Loucy (cell line): Measurements from ENCODE around the gene DAP.

Source experiments
- H2AFZ ChIP-seq: fragments of 200-600 bp; sonication (generic); 2 replicates; pipeline ENCODE4 v1.6.0; 2016; ENCODE audit warnings: antibody characterized with exemption, mild to moderate bottlenecking, low read length, moderate library complexity
- H3F3A ChIP-seq: fragments of 200-600 bp; 2 replicates; pipeline ENCODE4 v1.6.0; 2016; ENCODE audit warnings: antibody characterized with exemption, low read depth, mild to moderate bottlenecking
- H3K27me3 ChIP-seq: fragments of 200-600 bp; sonication (generic); 2 replicates; pipeline ENCODE4 v1.6.1; 2014; ENCODE audit warnings: low read length, mild to moderate bottlenecking; ENCODE audit not compliant: insufficient read depth, poor library complexity, severe bottlenecking
- H3K36me3 ChIP-seq: fragments of 200-600 bp; sonication (generic); 2 replicates; pipeline ENCODE4 v1.6.1; 2016; ENCODE audit warnings: low read length; ENCODE audit not compliant: insufficient read depth
- H3K4me1 ChIP-seq: fragments of 200-600 bp; sonication (generic); 2 replicates; pipeline ENCODE4 v1.5.1; 2014; ENCODE audit warnings: low read length, mild to moderate bottlenecking; ENCODE audit not compliant: insufficient read depth, poor library complexity, severe bottlenecking
- H3K4me2 ChIP-seq: fragments of 200-600 bp; sonication (generic); 2 replicates; pipeline ENCODE4 v1.6.0; 2014; ENCODE audit warnings: antibody characterized with exemption, low read length, low read depth, mild to moderate bottlenecking; ENCODE audit not compliant: poor library complexity, severe bottlenecking
- H3K4me3 ChIP-seq: fragments of 200-600 bp; sonication (generic); 2 replicates; pipeline ENCODE4 v1.5.1; 2014; ENCODE audit warnings: low read length, mild to moderate bottlenecking, mixed read lengths; ENCODE audit not compliant: poor library complexity, severe bottlenecking
- H3K79me2 ChIP-seq: fragments of 200-600 bp; sonication (generic); 2 replicates; pipeline ENCODE4 v1.6.1; 2014; ENCODE audit warnings: low read length; ENCODE audit not compliant: insufficient read depth
- H3K9ac ChIP-seq: fragments of 200-600 bp; sonication (generic); 2 replicates; pipeline ENCODE4 v1.6.0; 2014; ENCODE audit warnings: mild to moderate bottlenecking, low read depth, low read length, moderate library complexity; ENCODE audit not compliant: poor library complexity, severe bottlenecking
- H3K9me2 ChIP-seq: fragments of 200-600 bp; sonication (generic); replicated peaks from 2 replicates; pipeline ENCODE4 v1.6.1; 2016; ENCODE audit warnings: low read depth, low read length, mixed read lengths
- H3K9me3 ChIP-seq: fragments of 200-600 bp; sonication (generic); 2 replicates; pipeline ENCODE4 v1.6.1; 2014; ENCODE audit warnings: mild to moderate bottlenecking, antibody characterized with exemption, low read length, low read depth; ENCODE audit not compliant: insufficient read depth
- H4K20me1 ChIP-seq: fragments of 200-600 bp; sonication (generic); 2 replicates; pipeline ENCODE4 v1.6.0; 2014; ENCODE audit warnings: antibody characterized with exemption, low read length, mild to moderate bottlenecking; ENCODE audit not compliant: insufficient read depth, poor library complexity, severe bottlenecking
- CTCF ChIP-seq: fragments of 200-600 bp; sonication (generic); conservative IDR thresholded peaks from 2 replicates; pipeline ENCODE4 v1.5.1; 2014; ENCODE audit warnings: mild to moderate bottlenecking, antibody characterized with exemption, low read length
- EZH2phosphoT487 ChIP-seq: fragments of 200-600 bp; IDR thresholded peaks from 2 replicates; pipeline ENCODE4 v1.6.1; 2018; ENCODE audit warnings: antibody characterized with exemption, mild to moderate bottlenecking, moderate library complexity, borderline replicate concordance

The DAP gene

GRCh38 chr5:10800852-10801251, 39.8 kb upstream of the DAP start:
- TF ChIP-seq EZH2phosphoT487, result no peak
- TF ChIP-seq CTCF, result no peak
- no peak overlapping the region for H2AFZ ChIP-seq
- H3K9me3 ChIP-seq, result no peaks in the 10 kb centered on the region
- no peak overlapping the region for H3K9ac ChIP-seq
- no peak overlapping the region for H3K4me2 ChIP-seq
- H3K9me2 ChIP-seq, result no peaks in the 10 kb centered on the region
- H3K4me3 ChIP-seq, result no peak overlapping the region
- H3F3A ChIP-seq, result no peaks in the 10 kb centered on the region
- H4K20me1 ChIP-seq, result no peaks in the 10 kb centered on the region
- no peaks in the 10 kb centered on the region for H3K4me1 ChIP-seq
- no peaks in the 10 kb centered on the region for H3K79me2 ChIP-seq
- no peaks in the 10 kb centered on the region for H3K27me3 ChIP-seq
- no peaks in the 10 kb centered on the region for H3K36me3 ChIP-seq

- H3K4me3 ChIP-seq, result no peak overlapping the region
- no peaks in the 10 kb centered on the region for H3K36me3 ChIP-seq
Observed at GRCh38 chr5:10797261-10797660, 36.2 kb upstream of the DAP start.

GRCh38 chr5:10793785-10794184, 32.8 kb upstream of the DAP start:
- H3K9ac ChIP-seq, result no peak overlapping the region
- no peaks in the 10 kb centered on the region for H3K36me3 ChIP-seq
- no peak overlapping the region for H2AFZ ChIP-seq
- no peak overlapping the region for H3K4me2 ChIP-seq
- no peaks in the 10 kb centered on the region for H3K9me3 ChIP-seq
- H3F3A ChIP-seq, result no peaks in the 10 kb centered on the region
- H3K4me3 ChIP-seq, result no peak overlapping the region
- no peaks in the 10 kb centered on the region for H3K27me3 ChIP-seq
- TF ChIP-seq CTCF, result no peak
- TF ChIP-seq EZH2phosphoT487, result no peak
- no peaks in the 10 kb centered on the region for H4K20me1 ChIP-seq
- no peaks in the 10 kb centered on the region for H3K79me2 ChIP-seq
- H3K4me1 ChIP-seq, result no peaks in the 10 kb centered on the region
- no peaks in the 10 kb centered on the region for H3K9me2 ChIP-seq

More at GRCh38 chr5:10797261-10797660, 36.2 kb upstream of the DAP start:
- Histone ChIP-seq H3K9ac (no peak overlapping the region), H4K20me1 (no peaks in the 10 kb centered on the region), H3K9me3 (no peaks in the 10 kb centered on the region), H3K9me2 (no peaks in the 10 kb centered on the region), H3F3A (no peaks in the 10 kb centered on the region), H2AFZ (no peak overlapping the region), H3K4me2 (no peak overlapping the region), H3K27me3 (no peaks in the 10 kb centered on the region), H3K4me1 (no peaks in the 10 kb centered on the region), H3K79me2 (no peaks in the 10 kb centered on the region)
- TF ChIP-seq CTCF, result no peak
- no peak for TF ChIP-seq EZH2phosphoT487
